Measurements from ENCODE around the gene AGAP1. TPM values are rescaled to one million over a fixed set of nuclear protein-coding genes. Genes with fewer than 3 reads are reported as not detected.

The AGAP1 gene
- total RNA-seq (2022; extraction: Qiagen RNA extraction; ENCODE audit: low read depth) = 16.0 to 25.1 TPM (median 22.3 TPM) in 5 replicates

GRCh38 chr2:235493775-235494715 is at the start of gene AGAP1:
Gene AGAP1, plus strand, starts transcription at chr2:235494043.

DNA sequence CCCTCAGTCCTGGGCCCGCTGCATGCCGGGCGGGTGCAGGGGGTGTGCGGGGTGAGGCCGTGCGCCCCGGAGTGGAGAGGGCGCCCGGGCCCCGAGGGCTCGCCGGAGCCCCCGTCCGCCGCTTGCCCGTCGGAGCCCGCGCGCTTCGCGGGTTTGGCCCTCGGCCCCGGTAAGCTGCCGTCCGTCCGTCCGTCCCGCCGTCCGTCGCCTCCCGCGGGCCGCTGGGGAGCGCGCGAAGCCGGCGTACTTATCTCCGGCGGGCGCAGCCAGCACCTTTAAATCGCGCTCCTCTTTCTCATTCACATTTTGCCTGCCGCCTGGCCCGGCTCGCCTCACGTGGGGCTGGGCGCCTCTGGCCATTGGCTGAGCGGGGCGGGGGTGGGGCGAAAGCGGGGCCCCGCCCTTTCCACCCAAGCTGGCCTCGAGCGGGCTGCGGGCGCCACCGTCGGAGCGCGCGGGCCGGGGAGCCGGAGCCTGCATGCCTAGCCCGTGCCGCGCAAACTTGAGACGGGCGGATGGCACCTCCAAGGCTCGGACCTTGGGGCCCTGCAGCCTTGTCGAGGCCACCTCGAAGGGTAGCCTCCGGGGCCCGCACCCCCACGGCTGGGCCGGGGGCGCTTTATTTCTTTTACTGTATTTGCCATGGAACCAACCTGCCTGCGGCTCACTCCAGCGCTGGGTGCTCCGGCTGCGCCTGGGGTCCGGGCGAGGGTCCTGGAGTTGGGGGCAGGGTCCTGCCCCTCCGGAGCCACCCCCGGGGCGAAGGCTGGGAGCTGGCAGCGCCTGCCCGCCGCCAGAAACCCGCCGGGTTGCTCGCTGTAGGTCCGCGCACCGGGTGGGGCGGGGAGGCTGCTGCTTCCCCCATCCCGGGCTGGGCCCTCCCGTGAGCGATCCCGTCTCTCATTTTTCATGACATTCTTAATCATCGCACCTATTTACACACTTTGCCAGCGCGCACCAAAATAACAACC is 674.6 kb downstream of the AGAP1 start, which contains the start of gene GBX2:
Gene GBX2, minus strand, starts transcription at position 277 of the 971 bp plus-strand sequence. CDS start 415 bp downstream, outside the sequence.

All from A549 treated with RU486 at 1 μM for 4 hours (cell line).